ENCODE results near the gene KAT6B.
A peak's percentile ranks its signal among the peaks of the same experiment; 100 is the strongest.

The KAT6B gene

GRCh38 chr10:74799721-74800221, 26.6 kb upstream of the KAT6B start:
- H3K27ac ChIP-seq (ENCODE audit: low read depth, low read length), result no peak overlapping the region
- H3K4me3 ChIP-seq (ENCODE audit: low read length), result no peak overlapping the region
- 95% methylated on average over 5 of the region's 5 CpGs for WGBS
- H3K4me1 ChIP-seq (ENCODE audit: insufficient read depth, low read length), result 0 out of 2 replicates have a peak, but pooled peaks cover 3% of the 10 kb centered on the region
- no peak overlapping the region for H3K9ac ChIP-seq (ENCODE audit: low read depth, low read length)
- no peaks in the 10 kb centered on the region for H3K9me3 ChIP-seq (ENCODE audit: insufficient read depth, low read depth, low read length)
- H3K36me3 ChIP-seq (ENCODE audit: insufficient read depth, low read length), result no peaks in the 10 kb centered on the region
- H3K27me3 ChIP-seq (ENCODE audit: insufficient read depth, low read length), result no peaks in the 10 kb centered on the region

GRCh38 chr10:74801447-74801846, 25.0 kb upstream of the KAT6B start:
- H3K27me3 ChIP-seq (ENCODE audit: insufficient read depth, low read length), result no peaks in the 10 kb centered on the region
- H3K9ac ChIP-seq (ENCODE audit: low read depth, low read length), result no peak overlapping the region
- WGBS, result 95% methylated on average over 2 of the region's 2 CpGs
- H3K4me1 ChIP-seq (ENCODE audit: insufficient read depth, low read length), result no peaks in the 10 kb centered on the region
- H3K27ac ChIP-seq (ENCODE audit: low read depth, low read length), result no peak overlapping the region
- H3K4me3 ChIP-seq (ENCODE audit: low read length), result no peak overlapping the region
- no peaks in the 10 kb centered on the region for H3K9me3 ChIP-seq (ENCODE audit: insufficient read depth, low read depth, low read length)
- no peaks in the 10 kb centered on the region for H3K36me3 ChIP-seq (ENCODE audit: insufficient read depth, low read length)

- Histone ChIP-seq H3K4me3 (ENCODE audit: low read length) (no peak overlapping the region), H3K27ac (ENCODE audit: low read depth, low read length) (no peak overlapping the region), H3K9ac (ENCODE audit: low read depth, low read length) (no peak overlapping the region), H3K4me1 (ENCODE audit: insufficient read depth, low read length) (0 out of 2 replicates have a peak, but pooled peaks cover 4% of the 10 kb centered on the region), H3K27me3 (ENCODE audit: insufficient read depth, low read length) (no peaks in the 10 kb centered on the region), H3K36me3 (ENCODE audit: insufficient read depth, low read length) (no peaks in the 10 kb centered on the region), H3K9me3 (ENCODE audit: insufficient read depth, low read depth, low read length) (no peaks in the 10 kb centered on the region)
- 89% methylated on average over 4 of the region's 4 CpGs for WGBS
Observed at GRCh38 chr10:74808501-74808900, 17.9 kb upstream of the KAT6B start.

- Histone ChIP-seq H3K9me3 (ENCODE audit: insufficient read depth, low read depth, low read length) (peaks cover 3% of the 10 kb centered on the region; the same call in 1 of the 2 replicates), H3K36me3 (ENCODE audit: insufficient read depth, low read length) (no peaks in the 10 kb centered on the region), H3K9ac (ENCODE audit: low read depth, low read length) (no peak overlapping the region), H3K4me3 (ENCODE audit: low read length) (no peak overlapping the region), H3K27ac (ENCODE audit: low read depth, low read length) (no peak overlapping the region), H3K4me1 (ENCODE audit: insufficient read depth, low read length) (0 out of 2 replicates have a peak, but pooled peaks cover 4% of the 10 kb centered on the region), H3K27me3 (ENCODE audit: insufficient read depth, low read length) (no peaks in the 10 kb centered on the region)
- WGBS, result 97% methylated on average over 2 of the region's 2 CpGs
Observed at GRCh38 chr10:74810087-74810486, 16.3 kb upstream of the KAT6B start.

GRCh38 chr10:74813381-74814259, 12.8 kb upstream of the KAT6B start:
- Histone ChIP-seq H3K27ac (ENCODE audit: low read depth, low read length) (no peak overlapping the region), H3K9ac (ENCODE audit: low read depth, low read length) (no peak overlapping the region)
- 77% methylated on average over 48 of the region's 53 CpGs for WGBS

DNA sequence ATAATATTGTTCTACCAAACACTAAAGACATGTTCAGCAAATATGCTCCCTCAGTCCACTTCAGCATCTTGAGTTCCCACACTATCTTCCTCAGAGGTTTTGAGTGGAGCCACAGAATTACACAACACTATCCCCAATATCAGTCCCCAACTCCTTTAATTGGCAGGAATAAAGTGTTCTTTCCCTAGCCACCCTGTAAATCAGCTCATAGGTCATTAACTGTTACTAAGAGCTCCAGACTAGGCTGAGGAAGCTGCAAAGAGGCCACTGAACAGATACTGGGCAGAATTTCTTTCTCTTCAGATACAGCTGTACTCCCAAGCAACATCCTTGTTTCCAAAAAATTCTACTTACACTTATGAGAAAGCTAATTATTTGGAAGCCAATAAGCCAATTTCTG, 11.6 kb upstream of the KAT6B start:
- H3K4me1 ChIP-seq (ENCODE audit: insufficient read depth, low read length), result no peaks in the 10 kb centered on the region
- H3K27me3 ChIP-seq (ENCODE audit: insufficient read depth, low read length), result no peaks in the 10 kb centered on the region
- no peak overlapping the region for H3K9ac ChIP-seq (ENCODE audit: low read depth, low read length)
- peaks cover 13% of the 10 kb centered on the region; the same call in 1 of the 2 replicates for H3K9me3 ChIP-seq (ENCODE audit: insufficient read depth, low read depth, low read length)
- H3K36me3 ChIP-seq (ENCODE audit: insufficient read depth, low read length), result no peaks in the 10 kb centered on the region
- H3K4me3 ChIP-seq (ENCODE audit: low read length), result no peak overlapping the region
- no peak overlapping the region for H3K27ac ChIP-seq (ENCODE audit: low read depth, low read length)

More at GRCh38 chr10:74813381-74814259, 12.8 kb upstream of the KAT6B start:
- H3K4me1 ChIP-seq (ENCODE audit: insufficient read depth, low read length), result no peaks in the 10 kb centered on the region
- H3K36me3 ChIP-seq (ENCODE audit: insufficient read depth, low read length), result no peaks in the 10 kb centered on the region
- peak overlapping the region; percentile 22 for H3K4me3 ChIP-seq (ENCODE audit: low read length)
- no peaks in the 10 kb centered on the region for H3K27me3 ChIP-seq (ENCODE audit: insufficient read depth, low read length)
- H3K9me3 ChIP-seq (ENCODE audit: insufficient read depth, low read depth, low read length), result peaks cover 13% of the 10 kb centered on the region; the same call in 1 of the 2 replicates

GRCh38 chr10:74816824-74817498, 9.4 kb upstream of the KAT6B start:
- Histone ChIP-seq H3K4me1 (ENCODE audit: insufficient read depth, low read length) (0 out of 2 replicates have a peak, but pooled peaks cover 1% of the 10 kb centered on the region), H3K9ac (ENCODE audit: low read depth, low read length) (no peak overlapping the region), H3K36me3 (ENCODE audit: insufficient read depth, low read length) (no peaks in the 10 kb centered on the region), H3K27ac (ENCODE audit: low read depth, low read length) (no peak overlapping the region), H3K27me3 (ENCODE audit: insufficient read depth, low read length) (no peaks in the 10 kb centered on the region), H3K9me3 (ENCODE audit: insufficient read depth, low read depth, low read length) (peaks cover 13% of the 10 kb centered on the region; the same call in 1 of the 2 replicates), H3K4me3 (ENCODE audit: low read length) (no peak overlapping the region)
- WGBS, result 93% methylated on average over 4 of the region's 4 CpGs

DNA sequence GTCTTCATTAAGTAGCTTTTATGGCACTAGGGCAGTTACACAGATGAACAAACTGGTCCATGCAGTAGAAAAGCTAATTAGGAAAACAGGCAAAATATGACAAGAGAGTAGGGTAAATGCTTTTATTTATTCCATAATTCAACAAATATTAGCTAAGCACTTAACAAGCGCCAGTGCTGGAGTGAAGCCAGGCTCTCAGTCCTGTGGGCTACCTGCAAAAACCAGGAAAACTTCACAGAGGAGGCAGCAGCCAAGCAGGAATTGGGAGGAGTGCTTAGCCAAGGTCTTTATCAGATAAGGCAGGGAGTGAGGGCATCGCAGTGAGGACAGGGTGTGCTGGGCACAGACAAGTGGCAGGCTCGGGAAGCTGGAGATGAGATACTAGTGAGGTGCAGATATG, 4.9 kb upstream of the KAT6B start:
- peaks cover 4% of the 10 kb centered on the region; the same call in 1 of the 2 replicates for H3K9me3 ChIP-seq (ENCODE audit: insufficient read depth, low read depth, low read length)
- no peaks in the 10 kb centered on the region for H3K36me3 ChIP-seq (ENCODE audit: insufficient read depth, low read length)
- no peak overlapping the region for H3K9ac ChIP-seq (ENCODE audit: low read depth, low read length)
- no peak overlapping the region for H3K27ac ChIP-seq (ENCODE audit: low read depth, low read length)
- H3K4me3 ChIP-seq (ENCODE audit: low read length), result no peak overlapping the region
- H3K27me3 ChIP-seq (ENCODE audit: insufficient read depth, low read length), result no peaks in the 10 kb centered on the region
- WGBS, result 86% methylated on average over 3 of the region's 3 CpGs
- H3K4me1 ChIP-seq (ENCODE audit: insufficient read depth, low read length), result peaks cover 15% of the 10 kb centered on the region

DNA sequence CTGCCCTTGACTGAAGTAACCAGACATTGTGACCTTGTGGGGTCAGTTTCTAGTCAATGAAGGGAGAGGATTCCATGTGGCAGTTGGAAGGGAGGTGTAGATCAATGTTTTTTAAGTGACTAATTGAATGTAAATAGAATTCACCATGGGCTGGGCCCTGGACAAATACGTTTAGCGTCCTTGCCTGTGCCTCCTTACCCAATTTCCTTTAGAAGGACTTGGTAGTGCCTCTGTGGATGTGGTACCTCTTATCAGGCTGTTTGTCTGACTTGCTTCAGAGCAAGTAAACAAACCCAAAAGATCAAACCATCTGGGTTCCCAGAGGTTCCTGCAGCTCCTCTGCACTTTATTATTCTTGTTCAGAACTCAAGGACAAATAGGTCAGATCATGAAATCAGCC, 4.3 kb upstream of the KAT6B start:
- no peaks in the 10 kb centered on the region for H3K36me3 ChIP-seq (ENCODE audit: insufficient read depth, low read length)
- H3K27ac ChIP-seq (ENCODE audit: low read depth, low read length), result no peak overlapping the region
- peaks cover 15% of the 10 kb centered on the region for H3K4me1 ChIP-seq (ENCODE audit: insufficient read depth, low read length)
- H3K4me3 ChIP-seq (ENCODE audit: low read length), result no peak overlapping the region
- no peak overlapping the region for H3K9ac ChIP-seq (ENCODE audit: low read depth, low read length)
- WGBS, result 83% methylated on average over 2 of the region's 2 CpGs
- no peaks in the 10 kb centered on the region for H3K9me3 ChIP-seq (ENCODE audit: insufficient read depth, low read depth, low read length)
- no peaks in the 10 kb centered on the region for H3K27me3 ChIP-seq (ENCODE audit: insufficient read depth, low read length)

DNA sequence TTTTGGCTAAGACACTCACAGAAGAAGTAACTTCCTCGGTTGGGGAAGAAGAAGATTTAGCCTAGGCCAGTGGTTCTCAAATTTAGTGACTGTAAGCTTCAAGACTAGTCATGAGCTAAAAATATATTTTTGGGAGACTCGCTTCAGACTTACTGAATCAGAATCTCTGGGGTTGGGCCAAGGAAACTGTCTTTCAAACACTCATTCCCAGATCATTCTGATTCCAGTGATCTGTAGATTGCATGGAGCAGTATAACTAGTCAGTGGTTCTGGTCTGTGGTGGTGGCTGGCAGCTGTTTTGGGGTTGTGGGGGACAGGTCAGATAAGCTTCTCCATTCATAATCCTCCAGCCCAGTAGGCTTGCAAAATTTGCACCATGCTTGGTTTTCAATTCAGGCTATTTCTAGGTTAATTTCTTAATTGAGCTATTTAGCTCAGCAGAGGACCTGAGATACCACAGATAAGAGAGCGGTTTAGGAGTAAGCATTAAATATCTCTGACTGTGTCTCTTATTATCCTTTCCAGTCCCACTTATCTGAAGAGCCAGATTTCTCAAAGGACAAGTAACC, 3.8 kb upstream of the KAT6B start:
- no peaks in the 10 kb centered on the region for H3K9me3 ChIP-seq (ENCODE audit: insufficient read depth, low read depth, low read length)
- 92% methylated on average over 3 of the region's 3 CpGs for WGBS
- H3K9ac ChIP-seq (ENCODE audit: low read depth, low read length), result no peak overlapping the region
- H3K4me3 ChIP-seq (ENCODE audit: low read length), result no peak overlapping the region
- peaks cover 15% of the 10 kb centered on the region for H3K4me1 ChIP-seq (ENCODE audit: insufficient read depth, low read length)
- no peak overlapping the region for H3K27ac ChIP-seq (ENCODE audit: low read depth, low read length)
- H3K36me3 ChIP-seq (ENCODE audit: insufficient read depth, low read length), result no peaks in the 10 kb centered on the region
- no peaks in the 10 kb centered on the region for H3K27me3 ChIP-seq (ENCODE audit: insufficient read depth, low read length)

DNA sequence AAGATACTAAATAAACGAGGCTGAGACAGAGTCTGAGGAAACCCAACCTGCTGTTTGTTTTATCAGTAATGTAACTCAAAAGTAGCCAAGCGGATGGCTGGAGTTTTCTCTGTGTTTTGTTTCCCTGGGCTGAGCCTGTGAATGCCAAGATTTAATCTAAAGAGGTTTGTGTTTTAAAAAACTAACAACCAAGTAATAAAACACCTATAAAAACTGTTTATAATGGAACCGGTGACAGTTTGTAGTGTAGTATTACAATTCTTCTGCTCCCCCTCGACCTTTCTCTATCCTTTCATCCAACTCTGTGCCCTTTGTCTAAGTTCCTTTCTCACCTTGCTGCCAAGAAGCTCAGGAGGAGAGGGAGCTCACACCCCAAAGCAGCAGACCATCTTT, 2.6 kb upstream of the KAT6B start:
- Histone ChIP-seq H3K4me3 (ENCODE audit: low read length) (peak overlapping the region; percentile 75), H3K9ac (ENCODE audit: low read depth, low read length) (no peak overlapping the region), H3K27ac (ENCODE audit: low read depth, low read length) (no peak overlapping the region), H3K27me3 (ENCODE audit: insufficient read depth, low read length) (no peaks in the 10 kb centered on the region), H3K9me3 (ENCODE audit: insufficient read depth, low read depth, low read length) (no peaks in the 10 kb centered on the region), H3K36me3 (ENCODE audit: insufficient read depth, low read length) (no peaks in the 10 kb centered on the region), H3K4me1 (ENCODE audit: insufficient read depth, low read length) (peaks cover 15% of the 10 kb centered on the region)
- 81% methylated on average over 2 of the region's 4 CpGs for WGBS
